ENCODE measurements around the gene PRELP.

The PRELP gene

DNA sequence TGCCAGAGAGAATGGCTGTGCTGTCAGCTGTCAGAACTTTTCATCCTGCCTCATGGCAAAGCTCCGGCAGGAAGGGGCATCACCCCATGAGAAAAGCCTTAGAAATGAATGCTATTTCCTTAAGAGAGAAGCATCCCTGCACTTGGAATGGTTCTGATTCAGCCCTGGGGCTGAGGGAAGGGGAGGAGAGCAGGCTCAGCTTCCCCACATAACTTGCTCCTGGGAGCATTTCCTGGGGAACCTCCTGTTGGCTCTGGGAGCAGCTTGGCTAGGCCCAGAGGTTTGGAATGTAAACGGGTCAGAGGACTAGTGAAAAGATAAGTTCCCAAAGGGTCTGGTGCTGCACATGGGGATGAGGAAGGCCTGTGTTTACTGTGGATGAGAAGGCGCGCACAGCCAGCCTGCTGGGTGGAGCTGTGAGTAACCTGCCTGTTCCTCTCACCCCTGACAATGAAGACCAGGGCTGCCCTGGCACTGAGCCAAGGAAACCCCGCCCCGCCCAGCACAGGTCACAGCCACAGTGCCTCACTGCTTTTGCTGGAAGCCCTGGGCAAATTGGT is 5.0 kb downstream of the PRELP start:
- TF ChIP-seq YY1 (IDR thresholded peaks at IDR 0.05; ENCODE audit: low read depth) (no peak), NFIC (IDR thresholded peaks at IDR 0.05) (peak; percentile 95), TEAD4 (IDR thresholded peaks at IDR 0.05) (peak; percentile 12; the same call in 1 of the 2 replicates)
- TF ChIP-seq, protein P1, sequence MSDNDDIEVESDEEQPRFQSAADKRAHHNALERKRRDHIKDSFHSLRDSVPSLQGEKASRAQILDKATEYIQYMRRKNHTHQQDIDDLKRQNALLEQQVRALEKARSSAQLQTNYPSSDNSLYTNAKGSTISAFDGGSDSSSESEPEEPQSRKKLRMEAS (IDR thresholded peaks at IDR 0.05), result peak; percentile 40; the same call in 1 of the 2 replicates

DNA sequence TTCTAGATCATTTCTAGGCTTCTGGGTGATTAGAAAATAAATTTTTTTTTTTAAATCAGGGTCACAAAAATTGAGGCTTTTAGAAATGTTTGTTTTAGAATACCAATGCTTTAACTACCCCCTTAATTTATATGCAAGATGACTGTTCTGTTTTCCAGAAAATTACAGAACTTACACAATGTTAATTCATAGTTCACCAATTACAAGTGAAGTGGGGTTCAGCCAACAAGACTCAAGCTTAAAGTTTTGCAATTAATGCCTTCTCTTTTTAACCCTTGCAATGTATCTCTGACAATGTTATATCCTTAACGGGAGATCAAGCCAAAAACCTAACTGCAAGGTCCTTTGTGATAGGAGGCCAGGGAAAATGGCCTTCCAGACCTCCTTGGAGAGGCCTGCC is 5.6 kb downstream of the PRELP start:
- TF ChIP-seq YY1 (IDR thresholded peaks at IDR 0.05; ENCODE audit: low read depth), result no peak
- no peak for TF ChIP-seq CEBPB (IDR thresholded peaks at IDR 0.05)
- no peak for TF ChIP-seq ZBTB7A (IDR thresholded peaks at IDR 0.05; ENCODE audit: low read depth)
- TF ChIP-seq FOXM1 (IDR thresholded peaks at IDR 0.05; ENCODE audit: borderline replicate concordance, low read depth), result no peak
- TF ChIP-seq, protein P2, sequence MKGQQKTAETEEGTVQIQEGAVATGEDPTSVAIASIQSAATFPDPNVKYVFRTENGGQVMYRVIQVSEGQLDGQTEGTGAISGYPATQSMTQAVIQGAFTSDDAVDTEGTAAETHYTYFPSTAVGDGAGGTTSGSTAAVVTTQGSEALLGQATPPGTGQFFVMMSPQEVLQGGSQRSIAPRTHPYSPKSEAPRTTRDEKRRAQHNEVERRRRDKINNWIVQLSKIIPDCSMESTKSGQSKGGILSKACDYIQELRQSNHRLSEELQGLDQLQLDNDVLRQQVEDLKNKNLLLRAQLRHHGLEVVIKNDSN (IDR thresholded peaks at IDR 0.05), result no peak
- TF ChIP-seq TAF1 (IDR thresholded peaks at IDR 0.05; ENCODE audit: low read depth), result no peak
- no peak for TF ChIP-seq EGR1 (IDR thresholded peaks at IDR 0.05)
- no peak for TF ChIP-seq EP300 (IDR thresholded peaks at IDR 0.05; ENCODE audit: borderline replicate concordance)
- no peak for TF ChIP-seq RAD21 (IDR thresholded peaks at IDR 0.05; ENCODE audit: low read depth)
- no peak for TF ChIP-seq TEAD4 (IDR thresholded peaks at IDR 0.05)
- no peak for TF ChIP-seq TCF12 (IDR thresholded peaks at IDR 0.05; ENCODE audit: low read depth)
- TF ChIP-seq, protein P3, sequence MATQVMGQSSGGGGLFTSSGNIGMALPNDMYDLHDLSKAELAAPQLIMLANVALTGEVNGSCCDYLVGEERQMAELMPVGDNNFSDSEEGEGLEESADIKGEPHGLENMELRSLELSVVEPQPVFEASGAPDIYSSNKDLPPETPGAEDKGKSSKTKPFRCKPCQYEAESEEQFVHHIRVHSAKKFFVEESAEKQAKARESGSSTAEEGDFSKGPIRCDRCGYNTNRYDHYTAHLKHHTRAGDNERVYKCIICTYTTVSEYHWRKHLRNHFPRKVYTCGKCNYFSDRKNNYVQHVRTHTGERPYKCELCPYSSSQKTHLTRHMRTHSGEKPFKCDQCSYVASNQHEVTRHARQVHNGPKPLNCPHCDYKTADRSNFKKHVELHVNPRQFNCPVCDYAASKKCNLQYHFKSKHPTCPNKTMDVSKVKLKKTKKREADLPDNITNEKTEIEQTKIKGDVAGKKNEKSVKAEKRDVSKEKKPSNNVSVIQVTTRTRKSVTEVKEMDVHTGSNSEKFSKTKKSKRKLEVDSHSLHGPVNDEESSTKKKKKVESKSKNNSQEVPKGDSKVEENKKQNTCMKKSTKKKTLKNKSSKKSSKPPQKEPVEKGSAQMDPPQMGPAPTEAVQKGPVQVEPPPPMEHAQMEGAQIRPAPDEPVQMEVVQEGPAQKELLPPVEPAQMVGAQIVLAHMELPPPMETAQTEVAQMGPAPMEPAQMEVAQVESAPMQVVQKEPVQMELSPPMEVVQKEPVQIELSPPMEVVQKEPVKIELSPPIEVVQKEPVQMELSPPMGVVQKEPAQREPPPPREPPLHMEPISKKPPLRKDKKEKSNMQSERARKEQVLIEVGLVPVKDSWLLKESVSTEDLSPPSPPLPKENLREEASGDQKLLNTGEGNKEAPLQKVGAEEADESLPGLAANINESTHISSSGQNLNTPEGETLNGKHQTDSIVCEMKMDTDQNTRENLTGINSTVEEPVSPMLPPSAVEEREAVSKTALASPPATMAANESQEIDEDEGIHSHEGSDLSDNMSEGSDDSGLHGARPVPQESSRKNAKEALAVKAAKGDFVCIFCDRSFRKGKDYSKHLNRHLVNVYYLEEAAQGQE (IDR thresholded peaks at IDR 0.05; ENCODE audit: low read depth), result no peak
- TF ChIP-seq, protein P1 (IDR thresholded peaks at IDR 0.05), result no peak
- no peak for TF ChIP-seq NFIC (IDR thresholded peaks at IDR 0.05)
- TF ChIP-seq CREB1 (IDR thresholded peaks at IDR 0.05; ENCODE audit: low read depth), result no peak

DNA sequence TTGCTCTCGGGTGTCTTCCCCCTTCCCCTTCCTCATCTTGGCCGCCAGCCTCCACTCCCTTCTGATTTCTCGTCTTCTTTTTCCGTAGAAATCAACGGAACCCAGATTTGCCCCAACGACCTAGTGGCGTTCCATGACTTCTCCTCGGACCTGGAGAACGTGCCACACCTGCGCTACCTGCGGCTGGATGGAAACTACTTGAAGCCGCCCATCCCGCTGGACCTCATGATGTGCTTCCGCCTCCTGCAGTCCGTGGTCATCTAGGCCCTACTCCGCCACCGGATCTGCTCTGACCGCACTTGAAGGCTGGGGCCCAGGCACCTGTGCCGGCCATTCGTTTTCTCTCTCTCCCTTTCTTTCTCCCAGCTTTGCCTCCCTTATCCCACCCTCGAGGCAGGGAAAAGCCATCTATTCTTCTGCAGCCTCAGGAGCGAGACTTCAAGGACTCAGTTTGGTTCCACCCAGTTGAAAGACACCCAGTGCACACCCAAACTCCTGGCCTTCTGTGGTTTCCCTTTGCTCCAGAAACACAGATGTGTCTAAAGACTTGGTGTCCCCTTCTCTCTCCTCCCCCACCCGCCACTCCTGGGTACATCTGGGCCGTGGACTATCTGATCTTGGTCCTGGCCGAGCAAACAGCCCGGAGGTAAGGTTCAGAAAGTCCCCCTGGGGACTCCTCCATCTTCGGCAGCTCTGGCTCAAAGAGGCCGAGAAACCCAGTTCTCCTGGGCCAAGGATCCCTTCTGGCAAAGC is 11.2 kb downstream of the PRELP start:
- TF ChIP-seq, protein P1 (IDR thresholded peaks at IDR 0.05), result no peak
- TF ChIP-seq NFIC (IDR thresholded peaks at IDR 0.05) (no peak), TCF12 (IDR thresholded peaks at IDR 0.05; ENCODE audit: low read depth) (no peak), YY1 (IDR thresholded peaks at IDR 0.05; ENCODE audit: low read depth) (no peak)

DNA sequence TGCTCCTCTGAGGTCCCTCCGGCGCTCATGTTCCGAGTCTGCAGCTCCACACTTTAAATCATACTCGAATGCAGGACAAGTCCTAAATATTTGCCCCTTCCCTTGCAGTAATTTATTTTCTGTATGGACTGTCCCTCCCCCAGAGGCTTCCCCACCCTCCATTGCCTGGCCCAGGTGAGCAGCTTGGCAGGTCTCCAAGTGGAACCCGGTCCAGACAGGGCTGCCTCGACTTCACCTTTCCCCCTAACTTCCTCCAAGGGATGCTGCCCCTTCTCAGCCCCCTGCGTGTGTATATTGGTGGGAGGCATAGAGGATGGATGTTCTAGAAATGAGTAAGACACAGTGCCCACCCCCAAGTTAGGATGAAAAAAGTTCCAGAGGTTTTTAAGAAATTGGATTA is 12.9 kb downstream of the PRELP start:
- no peak for TF ChIP-seq CEBPB (IDR thresholded peaks at IDR 0.05)

DNA sequence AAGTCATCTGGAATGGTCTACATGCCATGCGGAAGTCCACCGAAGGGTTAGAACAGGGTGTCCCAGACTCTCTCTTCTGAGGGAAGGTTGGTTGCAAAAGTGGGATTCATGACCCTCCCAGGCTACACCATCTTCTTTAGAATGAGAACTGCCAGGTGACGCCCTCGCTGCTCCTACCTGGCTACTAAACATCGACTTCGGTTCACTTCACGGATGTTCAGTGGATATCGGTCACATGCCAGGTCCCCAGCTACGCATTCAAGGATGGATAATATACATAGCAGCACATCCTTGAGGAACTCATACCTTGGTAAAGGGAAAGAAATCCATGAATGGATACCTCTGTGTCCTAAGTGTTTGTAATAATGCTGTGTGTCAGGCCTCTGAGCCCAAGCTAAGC is 15.0 kb downstream of the PRELP start:
- TF ChIP-seq RAD21 (IDR thresholded peaks at IDR 0.05; ENCODE audit: low read depth) (no peak), FOXM1 (IDR thresholded peaks at IDR 0.05; ENCODE audit: borderline replicate concordance, low read depth) (no peak), NFIC (IDR thresholded peaks at IDR 0.05) (no peak)

DNA sequence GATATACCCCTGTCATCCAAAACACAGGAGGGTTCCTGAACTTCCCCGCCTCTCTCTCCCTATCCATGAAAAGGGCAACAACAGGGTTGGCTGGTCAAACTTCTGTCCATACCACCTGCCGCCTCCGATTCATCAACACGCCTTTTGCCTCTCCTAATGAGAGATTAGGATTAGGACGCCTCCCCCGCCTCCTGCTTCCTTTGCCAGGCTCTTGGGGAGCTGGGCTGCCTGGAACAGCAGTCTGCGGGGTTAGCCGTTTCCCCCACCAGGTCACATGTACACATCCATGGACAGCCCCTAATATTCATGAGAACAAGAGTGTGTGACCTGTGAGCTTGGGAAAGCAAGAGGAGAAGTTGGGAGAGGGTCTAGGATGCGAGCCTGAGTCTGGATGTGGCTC is 16.1 kb downstream of the PRELP start:
- TF ChIP-seq, protein P3 (IDR thresholded peaks at IDR 0.05; ENCODE audit: low read depth), result no peak
- TF ChIP-seq EGR1 (IDR thresholded peaks at IDR 0.05) (no peak), CREB1 (IDR thresholded peaks at IDR 0.05; ENCODE audit: low read depth) (no peak), FOXM1 (IDR thresholded peaks at IDR 0.05; ENCODE audit: borderline replicate concordance, low read depth) (no peak), CEBPB (IDR thresholded peaks at IDR 0.05) (no peak), YY1 (IDR thresholded peaks at IDR 0.05; ENCODE audit: low read depth) (no peak), EP300 (IDR thresholded peaks at IDR 0.05; ENCODE audit: borderline replicate concordance) (no peak), RAD21 (IDR thresholded peaks at IDR 0.05; ENCODE audit: low read depth) (no peak), TAF1 (IDR thresholded peaks at IDR 0.05; ENCODE audit: low read depth) (no peak), NFIC (IDR thresholded peaks at IDR 0.05) (no peak; the same call in 1 of the 2 replicates), TCF12 (IDR thresholded peaks at IDR 0.05; ENCODE audit: low read depth) (no peak), TEAD4 (IDR thresholded peaks at IDR 0.05) (no peak), ZBTB7A (IDR thresholded peaks at IDR 0.05; ENCODE audit: low read depth) (no peak)
- TF ChIP-seq, protein P1 (IDR thresholded peaks at IDR 0.05), result no peak
- TF ChIP-seq, protein P2 (IDR thresholded peaks at IDR 0.05), result no peak

Measured in Ishikawa (cell line).